Central memory CD8-positive, alpha-beta T cell (primary cell): ENCODE results near the gene AVL9.
"Not testable (repeated sequence)": the region's sequence is repeated elsewhere in the genome, so short reads cannot be mapped to it uniquely, and the experiment has no call there.

Experiments
- ATAC-seq: fragments of 150-1000 bp; cut with Tn5 transposase; replicated peaks from 2 replicates; pipeline ENCODE4 v1.10.0; 2022; ENCODE audit warnings: mild to moderate bottlenecking, moderate FRiP score, moderate number of reproducible peaks; ENCODE audit not compliant: poor library complexity, severe bottlenecking; ENCODE audit errors: extremely low read depth
- DNase-seq, 2 donors: peaks; one replicate each; pipeline ENCODE4 v3.0.0; 2021; ENCODE audit warnings: low spot score in 2 of 2
- H3K27ac Mint-ChIP-seq: one replicate; pipeline ENCODE4 v1.8.0; 2022; ENCODE audit warnings: low read depth, mild to moderate bottlenecking, moderate library complexity, mixed read lengths
- H3K27me3 Mint-ChIP-seq: one replicate; pipeline ENCODE4 v1.8.0; 2022; ENCODE audit warnings: mixed read lengths
- H3K36me3 Mint-ChIP-seq: one replicate; pipeline ENCODE4 v1.8.0; 2022; ENCODE audit warnings: mild to moderate bottlenecking, moderate library complexity, mixed read lengths; ENCODE audit not compliant: insufficient read depth
- H3K4me1 Mint-ChIP-seq: one replicate; pipeline ENCODE4 v1.8.0; 2022; ENCODE audit warnings: mixed read lengths
- H3K4me3 Mint-ChIP-seq: one replicate; pipeline ENCODE4 v1.8.0; 2022; ENCODE audit warnings: mild to moderate bottlenecking, moderate library complexity, mixed read lengths
- H3K9me3 Mint-ChIP-seq: one replicate; pipeline ENCODE4 v1.8.0; 2022; ENCODE audit warnings: mixed read lengths

Gene AVL9

DNA sequence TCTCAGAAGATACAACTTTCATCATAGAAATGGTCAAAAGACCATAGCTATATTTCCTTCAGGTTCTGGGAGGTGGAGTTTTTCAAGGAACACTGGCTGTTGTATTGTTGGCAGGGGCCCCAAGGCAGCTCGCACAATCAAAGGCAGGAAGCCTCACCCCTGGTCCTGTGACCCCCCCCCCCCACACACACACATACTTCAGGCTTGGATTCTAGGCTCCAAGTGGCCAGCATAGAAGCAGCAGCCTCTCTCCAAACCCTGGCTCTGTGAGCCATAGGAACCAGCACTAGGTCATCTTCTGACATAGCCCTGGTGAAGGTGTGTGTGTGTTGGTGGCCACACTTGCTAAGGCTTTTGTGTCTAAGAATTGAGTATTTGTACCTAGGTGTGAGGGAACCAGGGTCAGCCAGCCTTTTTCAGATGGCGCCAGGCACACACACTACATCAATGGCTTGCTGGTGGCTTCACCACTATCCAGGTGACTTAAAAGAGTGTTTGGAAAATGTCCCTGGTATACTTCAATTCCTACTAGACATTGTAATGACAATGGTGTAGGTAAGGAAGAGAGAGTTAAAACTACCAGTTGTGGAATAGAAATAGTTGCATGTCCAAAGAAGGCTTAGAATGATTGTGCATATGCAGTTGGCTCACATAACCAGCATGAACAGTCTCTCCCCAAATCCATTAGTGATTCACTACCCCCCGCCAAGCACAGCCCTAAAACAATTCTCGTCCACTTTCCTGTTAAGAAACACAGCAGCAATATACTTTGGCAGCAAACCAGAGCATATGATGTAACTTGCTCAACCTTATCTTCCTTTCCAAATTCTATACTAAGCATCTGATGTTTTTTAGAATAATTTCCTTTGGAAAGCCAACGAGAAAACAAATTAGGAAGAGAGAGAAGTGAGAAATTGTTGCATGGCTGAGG, 91.3 kb downstream of the AVL9 start:
- ATAC-seq (no peak), DNase-seq (no peak)
- H3K36me3 Mint-ChIP-seq = peaks cover 29% of the 10 kb centered on the region
- no peak overlapping the region for H3K4me3 Mint-ChIP-seq
- H3K27me3 Mint-ChIP-seq = no peaks in the 10 kb centered on the region
- no peaks in the 10 kb centered on the region for H3K4me1 Mint-ChIP-seq
- H3K27ac Mint-ChIP-seq = no peak overlapping the region
- no peaks in the 10 kb centered on the region for H3K9me3 Mint-ChIP-seq

DNA sequence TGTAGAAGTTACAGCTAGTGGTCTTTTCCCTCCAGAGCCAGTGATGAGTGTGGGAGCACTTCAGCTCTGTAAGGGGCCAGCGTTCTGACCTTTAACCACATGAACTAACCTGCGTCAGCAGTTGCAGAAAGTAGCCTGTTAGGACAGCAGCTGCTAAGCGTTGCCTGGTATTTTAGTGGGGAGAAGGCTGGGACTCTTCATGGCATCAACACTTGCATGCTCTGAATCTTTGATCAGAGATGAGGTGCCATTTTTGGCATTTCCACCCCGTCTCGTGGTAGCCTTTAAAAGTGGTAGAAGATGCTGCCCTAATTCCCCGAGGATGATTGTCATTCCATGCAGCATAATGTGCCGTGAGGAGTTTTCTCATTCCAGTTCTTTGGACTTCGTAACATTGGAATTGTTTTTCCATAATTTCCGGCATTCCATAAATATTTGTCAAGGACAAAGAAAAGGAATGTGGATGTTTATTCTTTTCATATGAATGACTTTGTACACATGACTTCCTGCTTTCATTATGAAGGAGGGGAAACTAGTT, 92.2 kb downstream of the AVL9 start:
- no peak overlapping the region for H3K27ac Mint-ChIP-seq
- ATAC-seq (no peak), DNase-seq (no peak)
- H3K4me1 Mint-ChIP-seq = no peaks in the 10 kb centered on the region
- no peaks in the 10 kb centered on the region for H3K27me3 Mint-ChIP-seq
- no peaks in the 10 kb centered on the region for H3K9me3 Mint-ChIP-seq
- H3K36me3 Mint-ChIP-seq = peaks cover 24% of the 10 kb centered on the region
- no peak overlapping the region for H3K4me3 Mint-ChIP-seq

DNA sequence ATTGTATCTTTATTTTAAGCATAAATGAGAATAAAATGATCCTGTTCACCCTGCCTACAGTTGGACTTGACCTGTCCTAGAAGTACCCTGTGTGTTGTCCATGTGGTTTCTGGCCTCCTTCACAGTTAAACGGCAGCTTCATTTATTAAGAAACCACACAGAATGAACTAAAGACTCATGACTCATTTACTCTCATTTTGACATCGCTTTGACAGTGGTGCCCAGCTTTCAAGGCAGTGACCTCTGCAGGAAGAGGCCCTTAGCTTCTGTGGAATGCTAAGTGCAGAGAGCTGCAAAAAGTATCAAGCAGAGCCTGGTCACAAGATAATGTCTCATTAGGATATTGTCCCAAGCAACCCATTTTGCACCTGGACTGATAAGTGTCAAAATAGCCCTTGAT, 93.4 kb downstream of the AVL9 start:
- Mint-ChIP-seq H3K36me3 (peaks cover 18% of the 10 kb centered on the region), H3K4me3 (no peak overlapping the region), H3K27ac (no peak overlapping the region), H3K27me3 (peaks cover 4% of the 10 kb centered on the region), H3K4me1 (no peaks in the 10 kb centered on the region), H3K9me3 (no peaks in the 10 kb centered on the region)
- DNase-seq (no peak), ATAC-seq (no peak)

DNA sequence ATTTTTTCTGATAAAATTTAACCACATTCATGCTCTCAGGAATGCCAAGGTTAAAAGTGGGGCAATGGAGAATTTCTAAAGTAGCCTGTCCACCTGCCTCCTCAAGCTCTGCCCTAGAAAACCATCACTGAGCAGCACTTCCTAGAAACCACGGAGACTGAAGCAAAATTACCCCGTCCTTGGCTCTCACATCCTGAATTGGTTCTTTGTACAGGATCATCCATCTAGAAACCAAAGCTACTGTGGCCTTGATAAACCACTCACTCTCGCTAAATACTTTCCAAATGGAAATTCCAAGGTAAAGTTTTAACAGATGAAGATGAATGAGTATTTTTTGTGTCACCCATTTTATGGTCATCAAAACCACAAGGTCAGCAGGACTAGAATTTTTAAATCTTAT, 96.6 kb downstream of the AVL9 start:
- DNase-seq (no peak), ATAC-seq (no peak)
- Mint-ChIP-seq H3K4me3 (no peak overlapping the region), H3K9me3 (no peaks in the 10 kb centered on the region), H3K27me3 (peaks cover 15% of the 10 kb centered on the region), H3K27ac (no peak overlapping the region), H3K4me1 (no peaks in the 10 kb centered on the region), H3K36me3 (peaks cover 5% of the 10 kb centered on the region)

DNA sequence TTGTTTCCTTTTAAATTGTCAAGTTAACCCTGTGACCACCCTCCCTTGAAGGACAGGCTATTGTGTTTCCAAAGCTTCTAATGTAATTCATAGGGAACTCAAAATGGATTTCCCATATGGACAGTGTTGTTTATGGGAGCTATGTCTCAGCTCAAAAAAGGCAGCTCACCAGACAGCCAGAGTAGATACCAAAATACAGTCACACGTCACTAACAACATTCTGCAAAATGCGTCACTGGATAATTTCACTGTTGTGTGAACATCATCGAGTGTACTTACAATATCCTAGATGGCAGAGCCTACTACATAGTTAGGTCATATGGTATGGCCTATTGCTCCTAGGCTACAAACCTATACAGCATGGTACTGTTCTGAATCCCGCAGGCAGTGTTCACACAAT, 97.4 kb downstream of the AVL9 start:
- Mint-ChIP-seq H3K9me3 (no peaks in the 10 kb centered on the region), H3K27ac (no peak overlapping the region), H3K4me1 (no peaks in the 10 kb centered on the region), H3K36me3 (peaks cover 5% of the 10 kb centered on the region), H3K4me3 (no peak overlapping the region), H3K27me3 (peaks cover 23% of the 10 kb centered on the region)
- DNase-seq = no peak
- ATAC-seq = no peak

DNA sequence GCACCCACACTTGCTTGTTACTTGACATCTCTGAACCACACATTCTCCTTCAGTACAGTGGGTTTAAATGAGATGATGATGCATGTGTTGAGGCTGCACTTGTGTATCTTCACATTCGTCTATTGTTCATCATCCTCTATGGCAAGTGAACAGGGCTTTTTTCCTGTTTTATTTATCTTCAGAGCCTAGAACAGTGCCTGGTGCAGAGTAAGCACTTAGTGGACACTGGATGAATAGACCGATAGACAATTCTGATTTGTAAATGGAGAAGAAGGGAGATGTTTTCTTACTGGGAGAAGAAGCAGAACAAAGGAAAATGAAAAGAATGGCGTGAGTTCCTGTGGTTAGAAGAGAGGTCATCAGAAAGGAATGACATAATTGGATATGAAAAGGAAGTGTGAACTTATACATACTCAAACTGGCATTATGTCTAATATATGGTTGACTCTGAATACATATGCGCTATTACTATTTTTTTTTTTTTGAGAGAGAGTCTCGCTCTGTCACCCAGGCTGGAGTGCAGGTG, 99.7 kb downstream of the AVL9 start:
- H3K36me3 Mint-ChIP-seq = peaks cover 3% of the 10 kb centered on the region
- H3K4me3 Mint-ChIP-seq = no peak overlapping the region
- no peaks in the 10 kb centered on the region for H3K4me1 Mint-ChIP-seq
- DNase-seq (no peak), ATAC-seq (no peak)
- H3K27ac Mint-ChIP-seq = no peak overlapping the region
- peaks cover 46% of the 10 kb centered on the region for H3K27me3 Mint-ChIP-seq
- H3K9me3 Mint-ChIP-seq = no peaks in the 10 kb centered on the region

DNA sequence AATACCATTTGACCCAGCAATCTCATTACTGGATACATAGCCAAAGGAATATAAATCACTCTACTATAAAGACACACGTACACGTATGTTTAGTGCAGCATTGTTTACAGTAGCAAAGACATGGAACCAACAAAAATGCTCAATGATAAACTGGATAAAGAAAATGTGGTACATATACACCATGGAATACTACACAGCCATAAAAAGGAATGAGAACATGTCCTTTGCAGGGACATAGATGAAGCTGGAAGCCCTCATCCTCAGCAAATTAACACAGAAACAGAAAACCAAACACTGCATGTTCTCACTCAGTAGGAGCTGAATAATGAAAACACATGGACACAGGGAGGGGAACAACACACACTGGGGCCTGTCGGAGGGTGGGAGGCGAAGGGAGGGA, 105.9 kb downstream of the AVL9 start:
- Mint-ChIP-seq H3K9me3 (peaks cover 16% of the 10 kb centered on the region), H3K27me3 (peaks cover 46% of the 10 kb centered on the region)
- not testable (repeated sequence) for H3K4me3 Mint-ChIP-seq, H3K36me3 Mint-ChIP-seq, ATAC-seq, H3K27ac Mint-ChIP-seq, DNase-seq, H3K4me1 Mint-ChIP-seq

DNA sequence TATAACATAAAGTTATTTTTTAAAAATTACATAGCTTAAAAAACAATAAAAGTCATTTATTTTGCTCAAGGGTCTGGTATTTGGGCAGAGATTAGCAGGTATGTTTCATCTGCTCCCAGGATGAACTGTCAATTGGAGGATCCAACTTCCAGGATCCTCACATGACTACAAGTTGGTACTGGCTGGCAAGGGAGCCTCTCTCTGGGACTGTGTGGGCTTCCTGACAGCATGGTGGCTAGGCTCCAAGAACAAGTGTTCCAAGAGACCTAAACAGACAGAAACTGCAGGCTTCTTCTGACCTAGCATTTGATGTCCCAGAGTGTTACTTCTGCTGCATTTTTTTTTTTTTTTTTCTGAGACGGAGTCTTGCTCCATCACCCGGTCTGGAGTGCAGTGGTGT, 107.2 kb downstream of the AVL9 start:
- peaks cover 16% of the 10 kb centered on the region for H3K9me3 Mint-ChIP-seq
- no peaks in the 10 kb centered on the region for H3K4me1 Mint-ChIP-seq
- no peaks in the 10 kb centered on the region for H3K36me3 Mint-ChIP-seq
- H3K27ac Mint-ChIP-seq = no peak overlapping the region
- H3K27me3 Mint-ChIP-seq = peaks cover 37% of the 10 kb centered on the region
- ATAC-seq (no peak), DNase-seq (no peak)
- no peak overlapping the region for H3K4me3 Mint-ChIP-seq

DNA sequence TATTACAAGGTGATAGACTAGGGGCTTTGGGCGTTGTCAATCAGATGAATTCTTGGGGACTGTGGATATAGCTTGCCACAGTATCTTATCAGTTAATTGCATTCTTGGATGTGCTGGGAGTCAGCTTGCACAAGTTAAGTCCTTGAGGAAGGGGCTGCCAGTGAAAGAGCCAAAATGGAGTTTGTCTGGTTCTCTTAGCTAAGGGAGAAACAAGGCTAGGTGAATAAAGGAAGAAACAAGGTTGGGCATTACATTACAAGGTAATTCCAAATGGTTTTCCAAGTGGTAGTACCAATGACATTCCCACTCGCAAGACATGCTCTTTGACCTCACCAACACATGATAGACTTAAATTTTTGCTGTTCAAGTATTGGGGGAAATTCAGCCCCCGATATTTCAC, 108.2 kb downstream of the AVL9 start:
- not testable (repeated sequence) for H3K36me3 Mint-ChIP-seq, DNase-seq, H3K4me1 Mint-ChIP-seq, H3K27ac Mint-ChIP-seq, H3K4me3 Mint-ChIP-seq, ATAC-seq
- Mint-ChIP-seq H3K27me3 (peaks cover 26% of the 10 kb centered on the region), H3K9me3 (peaks cover 16% of the 10 kb centered on the region)

DNA sequence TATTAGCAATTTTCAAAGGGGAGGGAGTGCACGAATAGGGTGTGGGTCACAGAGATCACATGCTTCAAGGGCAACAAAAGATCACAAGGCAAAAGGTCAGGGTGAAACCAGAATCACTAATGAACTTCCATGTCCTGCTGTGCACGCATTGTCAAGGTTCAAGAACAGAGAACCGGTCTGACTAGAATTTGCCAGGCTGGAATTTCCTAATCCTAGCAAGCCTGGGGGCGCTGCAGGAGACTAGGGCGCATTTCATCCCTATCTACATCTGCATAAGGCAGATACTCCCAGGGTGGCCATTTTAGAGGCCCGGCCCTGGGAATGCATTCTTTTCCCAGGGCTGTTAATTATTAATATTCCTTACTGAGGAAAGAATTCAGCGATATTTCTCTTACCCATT, 108.8 kb downstream of the AVL9 start:
- not testable (repeated sequence) for ATAC-seq, H3K4me3 Mint-ChIP-seq, H3K4me1 Mint-ChIP-seq, H3K27ac Mint-ChIP-seq, H3K36me3 Mint-ChIP-seq, DNase-seq
- H3K9me3 Mint-ChIP-seq = peaks cover 16% of the 10 kb centered on the region
- peaks cover 21% of the 10 kb centered on the region for H3K27me3 Mint-ChIP-seq

DNA sequence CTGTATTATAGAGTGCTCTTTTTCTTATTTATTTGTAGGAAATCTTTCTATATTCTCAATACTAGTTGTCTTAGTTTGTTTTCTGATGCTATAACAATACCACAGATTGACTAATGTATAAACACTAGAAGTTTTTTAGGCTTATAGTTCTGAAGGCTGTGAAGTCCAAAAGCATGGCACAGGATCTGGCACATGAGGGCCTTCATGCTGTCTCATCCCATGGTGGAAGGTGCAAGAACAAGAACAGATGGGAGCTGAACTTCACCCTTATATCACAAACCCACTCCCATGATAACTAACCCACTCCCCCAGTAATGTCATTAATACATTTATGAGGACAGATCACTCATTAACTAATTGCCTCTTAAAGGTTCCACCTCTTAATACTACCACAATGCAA, 109.7 kb downstream of the AVL9 start:
- Mint-ChIP-seq H3K36me3 (no peaks in the 10 kb centered on the region), H3K4me3 (no peak overlapping the region), H3K27me3 (peaks cover 11% of the 10 kb centered on the region), H3K27ac (no peak overlapping the region), H3K9me3 (peaks cover 16% of the 10 kb centered on the region), H3K4me1 (no peaks in the 10 kb centered on the region)
- DNase-seq = no peak
- no peak for ATAC-seq

DNA sequence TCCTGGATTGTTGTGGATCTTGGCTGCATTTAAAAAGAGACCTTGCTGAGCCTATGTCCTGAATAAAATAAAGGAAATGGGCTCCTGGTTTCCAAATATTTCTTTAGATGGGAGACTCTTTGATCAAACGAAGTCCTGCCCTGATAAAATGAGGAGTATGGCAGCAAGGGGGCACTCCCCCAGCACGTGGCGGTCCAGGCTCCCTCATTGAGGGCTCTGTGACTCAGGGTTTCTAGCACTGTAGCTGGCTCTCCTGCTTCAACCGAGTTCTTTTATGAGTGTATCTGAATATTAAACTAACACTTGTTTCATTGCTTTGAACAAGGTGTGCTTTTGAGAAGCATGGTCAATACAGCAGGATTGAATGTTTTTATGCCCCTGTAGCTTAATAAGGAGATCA, 114.2 kb downstream of the AVL9 start:
- no peak overlapping the region for H3K27ac Mint-ChIP-seq
- no peak for DNase-seq

More for the DNA sequence above, 114.2 kb downstream of the AVL9 start:
- no peak for ATAC-seq
- Mint-ChIP-seq H3K4me3 (no peak overlapping the region), H3K27me3 (no peaks in the 10 kb centered on the region), H3K4me1 (no peaks in the 10 kb centered on the region), H3K36me3 (no peaks in the 10 kb centered on the region), H3K9me3 (peaks cover 5% of the 10 kb centered on the region)
